ENCODE data around the gene ERAL1. TPM values are rescaled to one million over a fixed set of nuclear protein-coding genes. Genes with fewer than 3 reads are reported as not detected.
A peak's percentile ranks its signal among the peaks of the same experiment; 100 is the strongest.

The ERAL1 gene
- total RNA-seq, result 10 to 100 TPM; 19.0 to 67.6 (median 32.3) TPM

DNA sequence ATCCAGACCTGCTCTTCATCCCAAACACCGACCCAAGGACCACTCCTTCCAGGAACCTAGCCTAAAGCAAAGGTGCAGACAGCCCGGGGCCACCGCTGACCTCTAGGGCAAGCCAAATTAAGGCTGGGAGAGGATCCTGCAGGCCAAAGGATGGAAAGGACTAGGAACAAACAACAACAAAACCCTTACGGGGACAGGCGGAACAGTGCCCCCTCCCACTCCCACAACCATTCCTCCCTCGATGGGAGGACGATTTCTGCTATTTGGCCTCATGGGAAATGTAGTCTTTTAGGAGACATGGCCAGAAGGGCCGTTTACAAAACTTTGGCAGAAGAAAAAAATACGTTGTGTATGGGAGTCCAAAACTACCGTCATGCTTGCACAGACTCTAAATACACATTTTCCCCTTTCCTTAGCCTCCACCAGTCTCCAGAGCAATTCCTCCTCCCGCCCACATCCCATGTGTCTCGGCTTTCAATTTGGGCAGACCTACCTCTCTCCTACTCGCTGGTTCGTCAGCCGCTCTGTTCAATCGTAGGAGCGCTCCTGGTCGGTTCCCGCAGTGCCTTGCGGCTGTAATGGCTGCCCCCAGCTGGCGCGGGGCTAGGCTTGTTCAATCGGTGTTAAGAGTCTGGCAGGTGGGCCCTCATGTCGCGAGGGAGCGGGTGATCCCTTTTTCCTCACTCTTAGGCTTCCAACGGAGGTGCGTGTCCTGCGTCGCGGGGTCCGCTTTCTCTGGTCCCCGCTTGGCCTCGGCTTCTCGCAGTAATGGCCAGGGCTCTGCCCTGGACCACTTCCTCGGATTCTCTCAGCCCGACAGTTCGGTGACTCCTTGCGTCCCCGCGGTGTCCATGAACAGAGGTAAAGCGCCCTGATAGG is at the start of gene ERAL1:
ERAL1 (plus strand) TSS at position 560 of the 879 bp plus-strand sequence; CDS start at position 579, 19 bp downstream.
- DNase-seq, result peak; percentile 82 to 83
- Histone ChIP-seq H3K4me1 (no peaks in the 10 kb centered on the region), H3K27ac (peak within 1 kb of the TSS; percentile 75 to 76), H3K9me3 (no peaks in the 10 kb centered on the region), H3K4me3 (peak within 1 kb of the TSS; percentile 59 to 88), H3K36me3 (no peaks in the 10 kb centered on the region), H3K27me3 (no peaks in the 10 kb centered on the region)
- intact Hi-C loops (cut with DNase I; ENCODE audit: low total_unique reads), result loop anchor here (10.0 kb wide), 1 partner anchor 90 kb away; no protein-coding TSS in a partner anchor
- peak; percentile 1 to 54 for TF ChIP-seq POLR2A (IDR thresholded peaks at IDR 0.05)
- peak in 2 of 4 experiments; percentile 10 to 20 for TF ChIP-seq CTCF (IDR thresholded peaks at IDR 0.05)

GRCh38 chr17:28807925-28808634 is 46.7 kb upstream of the ERAL1 start:
- peak in 1 of 2 donors; percentile 38 for DNase-seq
- no peak for TF ChIP-seq POLR2A (IDR thresholded peaks at IDR 0.05)
- no peak for TF ChIP-seq CTCF (IDR thresholded peaks at IDR 0.05)
- intact Hi-C loops (cut with DNase I; ENCODE audit: low total_unique reads), result no loop called here
- H3K9me3 ChIP-seq, result no peaks in the 10 kb centered on the region
- H3K4me3 ChIP-seq, result no peak overlapping the region
- H3K4me1 ChIP-seq, result peaks cover 0 to 5% of the 10 kb centered on the region in 2 donors
- H3K36me3 ChIP-seq, result no peaks in the 10 kb centered on the region
- H3K27me3 ChIP-seq, result no peaks in the 10 kb centered on the region
- H3K27ac ChIP-seq, result peak overlapping the region; percentile 77 to 84

- intact Hi-C loops (cut with DNase I; ENCODE audit: low total_unique reads), result no loop called here
- Histone ChIP-seq H3K4me1 (peaks cover 0 to 5% of the 10 kb centered on the region in 2 donors), H3K9me3 (no peaks in the 10 kb centered on the region), H3K36me3 (no peaks in the 10 kb centered on the region), H3K4me3 (no peak overlapping the region), H3K27ac (no peak overlapping the region), H3K27me3 (no peaks in the 10 kb centered on the region)
- DNase-seq, result no peak
- TF ChIP-seq POLR2A (IDR thresholded peaks at IDR 0.05) (no peak), CTCF (IDR thresholded peaks at IDR 0.05) (no peak)
Observed at GRCh38 chr17:28810437-28810836, 44.4 kb upstream of the ERAL1 start.

DNA sequence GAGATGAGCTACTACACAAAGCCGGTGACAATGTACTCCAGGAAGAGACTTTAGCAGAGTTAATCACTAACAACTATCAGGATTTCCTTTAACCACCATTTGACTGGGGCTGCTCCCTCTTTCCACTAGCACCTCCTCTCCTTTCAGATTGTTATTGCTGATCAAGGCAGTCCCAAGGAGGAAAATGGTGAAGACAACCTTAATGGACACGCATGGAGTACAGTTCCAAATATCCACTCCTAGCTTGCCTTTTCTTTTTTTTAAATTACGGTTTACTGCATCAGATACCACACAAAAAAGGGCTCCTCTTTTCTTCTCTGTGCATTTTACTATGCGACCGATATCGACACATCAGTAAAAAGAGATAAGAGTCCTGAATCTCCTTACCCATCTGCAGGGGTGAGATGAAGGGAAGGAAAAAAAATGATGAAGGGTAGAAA is 43.1 kb upstream of the ERAL1 start:
- no peaks in the 10 kb centered on the region for H3K36me3 ChIP-seq
- H3K4me3 ChIP-seq, result peak overlapping the region; percentile 86 to 92
- no peak for DNase-seq
- TF ChIP-seq POLR2A (IDR thresholded peaks at IDR 0.05) (no peak), CTCF (IDR thresholded peaks at IDR 0.05) (no peak)
- intact Hi-C loops (cut with DNase I; ENCODE audit: low total_unique reads), result no loop called here
- H3K9me3 ChIP-seq, result no peaks in the 10 kb centered on the region
- H3K4me1 ChIP-seq, result peaks cover 0 to 5% of the 10 kb centered on the region in 2 donors
- peak overlapping the region; percentile 90 to 94 for H3K27ac ChIP-seq
- no peaks in the 10 kb centered on the region for H3K27me3 ChIP-seq
